NCI-H146 (cell line): Measurements from ENCODE around the gene CARS2.
A peak's percentile ranks its signal among the peaks of the same experiment; 100 is the strongest.
"Not testable (repeated sequence)": the region's sequence is repeated elsewhere in the genome, so short reads cannot be mapped to it uniquely, and the experiment has no call there.

Experiments
- DNase-seq: peaks from one replicate; lab custom pipeline; 2025; lab: John Stamatoyannopoulos, UW

The CARS2 gene

GRCh38 chr13:110706570-110707372, 855 bp upstream of the CARS2 start:
- DNase-seq, result no peak

- DNase-seq, result no peak
These were observed 525 bp downstream of the CARS2 start for GRCh38 chr13:110705356-110705825.

GRCh38 chr13:110702591-110703526, 3.1 kb downstream of the CARS2 start:
- no peak for DNase-seq

- no peak for DNase-seq
These were observed 3.8 kb downstream of the CARS2 start for GRCh38 chr13:110702089-110702488.

GRCh38 chr13:110701061-110701460, 4.9 kb downstream of the CARS2 start:
- not testable (repeated sequence) for DNase-seq

GRCh38 chr13:110700641-110701040, 5.3 kb downstream of the CARS2 start:
- no peak for DNase-seq

- no peak for DNase-seq
These were observed 5.7 kb downstream of the CARS2 start for GRCh38 chr13:110700186-110700585.

- DNase-seq, result peak; percentile 93
These were observed 6.5 kb downstream of the CARS2 start for GRCh38 chr13:110699148-110700145.

- DNase-seq, result no peak
These were observed 7.2 kb downstream of the CARS2 start for GRCh38 chr13:110698689-110699088.

- DNase-seq, result no peak
These were observed 8.1 kb downstream of the CARS2 start for GRCh38 chr13:110697842-110698241.

GRCh38 chr13:110696776-110697175, 9.1 kb downstream of the CARS2 start:
- no peak for DNase-seq

- DNase-seq, result not testable (repeated sequence)
These were observed 10.1 kb downstream of the CARS2 start for GRCh38 chr13:110695774-110696173.

- no peak for DNase-seq
These were observed 15.4 kb downstream of the CARS2 start for GRCh38 chr13:110690516-110690915.

- no peak for DNase-seq
These were observed 16.2 kb downstream of the CARS2 start for GRCh38 chr13:110689711-110690110.

GRCh38 chr13:110689041-110689440, 16.9 kb downstream of the CARS2 start:
- DNase-seq, result no peak

- no peak for DNase-seq
These were observed 18.2 kb downstream of the CARS2 start for GRCh38 chr13:110687736-110688135.

GRCh38 chr13:110685305-110686020, 20.5 kb downstream of the CARS2 start:
- no peak for DNase-seq

- DNase-seq, result no peak
These were observed 21.4 kb downstream of the CARS2 start for GRCh38 chr13:110684388-110685056.

GRCh38 chr13:110683921-110684320, 22.0 kb downstream of the CARS2 start:
- DNase-seq, result no peak

- DNase-seq, result no peak
These were observed 22.6 kb downstream of the CARS2 start for GRCh38 chr13:110683203-110683883.
